ENCODE data around the gene CYB5R4.
"Not testable (repeated sequence)": the region's sequence is repeated elsewhere in the genome, so short reads cannot be mapped to it uniquely, and the experiment has no call there.

CYB5R4 gene

DNA sequence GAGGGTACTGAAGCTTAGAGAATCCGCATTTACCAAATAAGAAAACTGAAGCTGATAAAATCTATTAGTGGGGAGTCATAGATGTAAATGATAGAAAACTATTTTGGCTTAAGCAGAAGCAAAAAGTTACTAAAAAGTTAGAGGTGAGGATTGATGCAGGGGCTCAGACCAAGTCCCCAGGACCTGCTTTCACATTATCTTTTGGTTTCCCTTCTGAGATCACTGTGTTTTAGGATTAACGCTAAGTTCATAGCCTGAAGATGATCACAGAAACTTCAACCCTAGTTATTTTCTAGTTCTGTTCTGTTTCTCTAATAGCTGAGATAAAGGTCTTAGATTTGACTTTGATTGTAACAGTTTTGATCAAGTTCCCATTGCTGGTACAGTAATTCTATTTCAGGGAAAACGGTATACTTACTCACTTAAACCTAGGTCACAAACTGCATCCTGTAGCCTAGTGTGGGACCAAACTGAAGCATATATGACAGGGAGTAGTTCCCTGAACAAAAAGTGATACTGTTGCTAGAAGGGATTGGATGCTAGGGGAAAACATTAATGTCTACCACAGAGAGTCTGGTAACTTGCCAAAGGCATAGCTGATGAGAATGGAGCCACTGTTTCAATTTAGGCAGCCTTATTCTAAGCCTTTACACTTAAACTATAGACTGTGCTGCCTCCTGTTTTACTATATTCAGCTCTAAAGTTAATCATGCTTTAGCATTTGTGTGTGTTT lies 13.1 kb downstream of the CYB5R4 start:
- H3K4me1 Mint-ChIP-seq, result peaks cover 42% of the 10 kb centered on the region
- ATAC-seq (replicated peaks; ENCODE audit: extremely low read depth, poor library complexity, severe bottlenecking) (no peak), DNase-seq (ENCODE audit: low spot score in 2 of 2) (no peak)
- peaks cover 9% of the 10 kb centered on the region for H3K36me3 Mint-ChIP-seq (ENCODE audit: insufficient read depth)
- peak overlapping the region; percentile 77 for H3K27ac Mint-ChIP-seq (ENCODE audit: low read depth)
- H3K4me3 Mint-ChIP-seq, result no peak overlapping the region
- no peaks in the 10 kb centered on the region for H3K9me3 Mint-ChIP-seq
- H3K27me3 Mint-ChIP-seq, result no peaks in the 10 kb centered on the region

DNA sequence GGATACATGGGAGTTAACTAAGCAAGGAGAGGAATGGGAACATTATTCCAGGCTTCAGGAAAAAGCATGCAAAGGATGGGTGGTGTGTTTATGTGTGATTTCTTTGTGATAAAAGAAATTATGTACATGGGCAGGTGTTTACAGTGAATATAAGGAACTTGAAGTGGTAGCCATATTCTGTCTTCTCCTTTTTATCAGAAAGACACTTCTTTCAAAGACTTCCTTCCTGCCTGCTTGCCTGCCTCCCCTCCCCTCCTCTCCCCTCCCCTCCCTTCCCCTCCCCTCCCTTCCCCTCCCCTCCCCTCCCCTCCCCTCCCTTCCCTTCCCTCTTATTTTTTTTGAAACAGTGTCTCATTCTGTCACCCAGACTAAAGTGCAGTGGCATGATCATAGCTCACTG lies 14.4 kb downstream of the CYB5R4 start:
- DNase-seq (ENCODE audit: low spot score in 2 of 2) (no peak), ATAC-seq (replicated peaks; ENCODE audit: extremely low read depth, poor library complexity, severe bottlenecking) (no peak)
- peaks cover 4% of the 10 kb centered on the region for H3K36me3 Mint-ChIP-seq (ENCODE audit: insufficient read depth)
- no peak overlapping the region for H3K27ac Mint-ChIP-seq (ENCODE audit: low read depth)
- no peaks in the 10 kb centered on the region for H3K27me3 Mint-ChIP-seq
- H3K4me1 Mint-ChIP-seq, result peaks cover 47% of the 10 kb centered on the region
- H3K4me3 Mint-ChIP-seq, result no peak overlapping the region
- no peaks in the 10 kb centered on the region for H3K9me3 Mint-ChIP-seq

DNA sequence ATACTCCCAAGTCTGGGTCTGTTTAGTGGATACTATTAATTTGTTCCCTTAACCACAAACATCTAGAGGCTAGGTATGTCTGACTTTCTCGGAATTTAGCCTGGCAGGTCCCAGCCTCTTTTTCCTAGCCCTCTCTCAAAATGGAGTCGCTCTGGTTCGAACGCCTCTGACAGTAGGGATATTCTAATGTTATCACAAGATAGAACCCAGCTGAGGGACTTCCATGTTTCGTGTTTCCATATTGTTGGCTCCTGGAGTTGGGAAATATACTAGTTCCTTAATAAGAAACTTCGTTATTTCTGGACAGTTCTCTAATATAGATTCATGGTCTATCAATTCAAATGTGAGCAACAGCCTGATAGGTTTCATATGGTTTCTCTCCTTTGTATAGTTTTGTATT lies 16.4 kb downstream of the CYB5R4 start:
- Mint-ChIP-seq H3K4me3 (no peak overlapping the region), H3K27ac (ENCODE audit: low read depth) (no peak overlapping the region), H3K9me3 (no peaks in the 10 kb centered on the region), H3K4me1 (peaks cover 65% of the 10 kb centered on the region), H3K27me3 (no peaks in the 10 kb centered on the region), H3K36me3 (ENCODE audit: insufficient read depth) (peaks cover 2% of the 10 kb centered on the region)
- ATAC-seq (replicated peaks; ENCODE audit: extremely low read depth, poor library complexity, severe bottlenecking), result no peak
- DNase-seq (ENCODE audit: low spot score in 2 of 2), result no peak

DNA sequence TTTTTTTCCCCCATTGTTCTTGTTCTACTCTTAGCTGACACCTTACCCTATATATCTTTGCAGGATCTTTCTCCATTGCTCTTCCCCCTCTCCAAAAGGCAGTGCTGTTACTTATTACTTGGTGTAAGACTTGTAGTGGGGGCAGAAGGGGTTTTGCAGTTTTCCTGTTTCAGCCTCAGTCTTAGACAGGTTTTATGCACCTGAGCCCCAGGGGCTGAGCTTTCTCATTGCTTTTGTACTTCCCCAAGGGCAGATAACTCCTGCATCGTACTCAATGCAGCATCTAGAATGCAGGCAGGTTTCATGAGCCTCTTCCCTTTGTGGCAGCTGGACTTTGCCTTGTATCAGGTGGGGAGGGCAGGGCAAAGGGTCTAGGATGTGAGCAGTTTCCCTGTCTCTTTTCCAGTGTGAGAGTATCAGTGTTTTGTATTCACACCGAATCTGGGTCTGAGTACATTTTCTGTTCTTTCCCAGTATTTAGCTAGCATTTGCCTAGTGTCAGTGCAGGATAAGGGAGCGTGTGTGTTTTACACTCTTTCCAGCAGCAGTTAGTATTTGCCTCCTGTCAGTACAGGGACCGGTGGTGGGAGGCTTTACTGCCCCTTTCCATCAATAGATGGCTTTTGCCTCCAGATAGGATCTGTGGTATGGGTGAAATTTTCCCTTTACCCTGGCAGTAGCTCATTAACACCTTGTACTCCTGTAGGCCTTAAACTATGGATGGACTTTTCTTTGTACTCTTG lies 19.6 kb downstream of the CYB5R4 start:
- H3K4me1 Mint-ChIP-seq, result peaks cover 52% of the 10 kb centered on the region
- no peak overlapping the region for H3K4me3 Mint-ChIP-seq
- no peak for ATAC-seq (replicated peaks; ENCODE audit: extremely low read depth, poor library complexity, severe bottlenecking)
- no peak for DNase-seq (ENCODE audit: low spot score in 2 of 2)
- no peaks in the 10 kb centered on the region for H3K9me3 Mint-ChIP-seq
- H3K27ac Mint-ChIP-seq (ENCODE audit: low read depth), result no peak overlapping the region
- peaks cover 1% of the 10 kb centered on the region for H3K36me3 Mint-ChIP-seq (ENCODE audit: insufficient read depth)
- no peaks in the 10 kb centered on the region for H3K27me3 Mint-ChIP-seq

DNA sequence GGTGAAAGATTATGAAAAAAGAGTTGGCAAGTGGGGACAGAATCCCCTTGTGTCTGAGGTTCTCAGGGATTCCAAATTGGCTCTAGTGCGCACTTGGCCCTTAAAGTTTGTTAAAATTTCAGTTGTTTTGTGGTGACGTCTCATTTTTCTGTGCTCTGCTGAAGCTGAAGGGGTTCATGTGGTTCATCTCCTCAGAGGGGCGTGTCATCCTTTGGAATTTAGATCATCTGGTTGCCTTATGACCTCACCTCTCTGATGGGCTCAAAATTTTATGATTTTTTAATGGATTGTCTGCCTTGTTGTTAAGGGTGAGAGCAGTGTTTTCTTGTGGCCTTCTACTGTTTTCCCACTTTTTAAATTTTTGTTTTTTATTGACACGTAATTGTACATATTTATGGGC lies 20.3 kb downstream of the CYB5R4 start:
- H3K36me3 Mint-ChIP-seq (ENCODE audit: insufficient read depth), result peaks cover 1% of the 10 kb centered on the region
- no peak overlapping the region for H3K27ac Mint-ChIP-seq (ENCODE audit: low read depth)
- no peaks in the 10 kb centered on the region for H3K27me3 Mint-ChIP-seq
- no peak for DNase-seq (ENCODE audit: low spot score in 2 of 2)
- H3K4me1 Mint-ChIP-seq, result peaks cover 52% of the 10 kb centered on the region
- ATAC-seq (replicated peaks; ENCODE audit: extremely low read depth, poor library complexity, severe bottlenecking), result no peak
- H3K4me3 Mint-ChIP-seq, result no peak overlapping the region
- no peaks in the 10 kb centered on the region for H3K9me3 Mint-ChIP-seq

DNA sequence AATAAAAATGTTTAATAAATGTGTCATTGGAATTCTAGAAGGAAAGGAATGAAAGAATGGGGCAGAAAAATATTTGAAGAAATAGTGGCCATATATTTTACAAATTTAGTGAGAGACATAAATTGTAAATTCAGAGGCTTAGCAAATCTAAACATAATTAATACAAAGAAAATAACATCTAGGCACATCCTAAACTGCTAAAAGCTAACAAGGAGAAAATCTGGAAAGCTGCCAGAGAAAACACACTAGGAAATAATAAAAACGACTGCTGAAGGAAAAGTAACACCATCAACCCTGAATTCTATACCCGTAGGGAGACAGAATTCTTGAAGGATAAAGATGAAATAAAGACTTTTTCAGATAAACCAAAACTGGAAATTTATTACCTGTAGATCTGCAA lies 23.8 kb downstream of the CYB5R4 start:
- Mint-ChIP-seq H3K4me1 (peaks cover 41% of the 10 kb centered on the region), H3K27ac (ENCODE audit: low read depth) (peak overlapping the region; percentile 57)
- DNase-seq (ENCODE audit: low spot score in 2 of 2), result no peak

DNA sequence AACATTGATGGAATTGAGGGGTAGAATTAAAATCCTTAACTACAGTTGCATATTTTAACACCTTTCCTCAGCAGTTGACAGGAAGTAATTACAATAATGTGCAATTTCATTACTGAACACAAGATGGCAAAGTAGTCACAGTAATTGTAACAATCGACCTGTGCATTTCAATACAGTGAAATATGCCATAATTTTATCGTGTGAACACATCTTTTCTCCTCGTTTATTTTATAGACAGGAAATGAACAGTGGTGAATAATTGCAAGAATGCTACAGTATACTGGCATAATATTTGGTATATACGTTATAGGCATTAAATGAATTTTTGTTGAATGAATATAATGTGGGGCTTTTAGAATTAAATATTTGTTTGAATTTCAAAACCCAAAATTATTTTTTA lies 25.0 kb downstream of the CYB5R4 start:
- Mint-ChIP-seq H3K9me3 (no peaks in the 10 kb centered on the region), H3K27ac (ENCODE audit: low read depth) (no peak overlapping the region), H3K27me3 (no peaks in the 10 kb centered on the region), H3K36me3 (ENCODE audit: insufficient read depth) (peaks cover 1% of the 10 kb centered on the region), H3K4me1 (peaks cover 38% of the 10 kb centered on the region), H3K4me3 (no peak overlapping the region)
- DNase-seq (ENCODE audit: low spot score in 2 of 2) (no peak), ATAC-seq (replicated peaks; ENCODE audit: extremely low read depth, poor library complexity, severe bottlenecking) (no peak)

More for the DNA sequence above, 23.8 kb downstream of the CYB5R4 start:
- ATAC-seq (replicated peaks; ENCODE audit: extremely low read depth, poor library complexity, severe bottlenecking), result no peak
- H3K4me3 Mint-ChIP-seq, result no peak overlapping the region
- H3K27me3 Mint-ChIP-seq, result no peaks in the 10 kb centered on the region
- H3K36me3 Mint-ChIP-seq (ENCODE audit: insufficient read depth), result peaks cover 1% of the 10 kb centered on the region
- no peaks in the 10 kb centered on the region for H3K9me3 Mint-ChIP-seq

DNA sequence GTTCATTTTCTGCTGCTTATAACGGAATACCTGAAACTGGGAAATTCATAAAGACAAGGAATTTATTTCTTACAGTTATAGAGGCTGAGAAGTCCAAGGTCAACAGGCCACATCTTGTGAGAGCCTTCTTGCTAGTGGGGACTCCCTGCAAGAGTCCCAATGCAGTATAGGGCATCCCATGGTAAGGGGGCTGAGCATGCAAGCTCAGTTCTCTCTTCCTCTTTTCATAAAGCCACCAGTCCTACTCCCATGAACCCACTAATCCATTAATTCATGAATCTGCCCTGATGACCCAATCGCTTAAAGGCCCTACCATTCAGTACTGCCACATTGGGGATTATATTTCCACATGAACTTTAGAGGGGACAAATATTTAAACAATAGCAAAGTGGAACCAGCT lies 26.5 kb downstream of the CYB5R4 start:
- no peaks in the 10 kb centered on the region for H3K9me3 Mint-ChIP-seq
- peaks cover 33% of the 10 kb centered on the region for H3K4me1 Mint-ChIP-seq
- H3K27me3 Mint-ChIP-seq, result no peaks in the 10 kb centered on the region
- no peak overlapping the region for H3K4me3 Mint-ChIP-seq
- H3K27ac Mint-ChIP-seq (ENCODE audit: low read depth), result no peak overlapping the region
- peaks cover 3% of the 10 kb centered on the region for H3K36me3 Mint-ChIP-seq (ENCODE audit: insufficient read depth)
- ATAC-seq (replicated peaks; ENCODE audit: extremely low read depth, poor library complexity, severe bottlenecking), result no peak
- no peak for DNase-seq (ENCODE audit: low spot score in 2 of 2)

DNA sequence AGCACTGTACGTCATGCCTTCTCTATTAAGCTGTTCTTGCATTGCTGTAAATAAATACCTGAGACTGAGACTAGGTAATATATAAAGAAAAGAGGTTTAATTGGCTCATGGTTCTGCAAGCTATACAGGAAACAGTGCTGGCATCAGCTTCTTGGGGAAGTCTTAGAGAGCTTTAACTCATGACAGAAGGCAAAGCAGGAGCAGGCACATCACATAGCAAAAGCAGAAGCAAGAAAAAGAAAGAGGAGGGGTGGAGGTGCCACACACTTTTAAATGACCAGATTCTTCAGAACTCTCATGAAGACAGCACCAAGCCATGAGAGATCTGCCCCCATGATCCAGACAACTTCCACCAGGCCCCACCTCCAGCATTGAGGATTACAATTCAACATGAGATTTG lies 30.1 kb downstream of the CYB5R4 start:
- no peaks in the 10 kb centered on the region for H3K9me3 Mint-ChIP-seq

DNA sequence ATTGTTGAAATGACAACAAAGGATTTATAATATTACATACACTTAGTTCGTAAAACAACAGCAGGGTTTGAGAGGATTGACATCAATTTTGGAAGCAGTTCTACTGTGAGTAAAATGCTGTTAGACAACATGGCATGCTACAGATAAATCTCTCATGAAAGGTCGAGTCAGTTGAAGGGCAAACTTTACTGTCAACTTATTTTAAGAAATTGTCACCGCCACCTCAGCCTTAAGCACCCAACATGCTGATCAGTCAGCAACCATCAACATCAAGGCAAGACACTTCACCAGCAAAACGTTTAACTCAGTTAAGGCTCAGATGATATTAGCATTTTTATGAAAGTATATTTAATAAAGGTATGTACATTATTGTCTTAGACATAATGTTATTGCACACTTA lies 31.0 kb downstream of the CYB5R4 start:
- H3K4me3 Mint-ChIP-seq, result no peak overlapping the region
- H3K4me1 Mint-ChIP-seq, result peaks cover 38% of the 10 kb centered on the region
- ATAC-seq (replicated peaks; ENCODE audit: extremely low read depth, poor library complexity, severe bottlenecking) (no peak), DNase-seq (ENCODE audit: low spot score in 2 of 2) (no peak)
- no peaks in the 10 kb centered on the region for H3K9me3 Mint-ChIP-seq
- H3K27ac Mint-ChIP-seq (ENCODE audit: low read depth), result no peak overlapping the region
- no peaks in the 10 kb centered on the region for H3K27me3 Mint-ChIP-seq
- peaks cover 6% of the 10 kb centered on the region for H3K36me3 Mint-ChIP-seq (ENCODE audit: insufficient read depth)

More for the DNA sequence above, 30.1 kb downstream of the CYB5R4 start:
- ATAC-seq (replicated peaks; ENCODE audit: extremely low read depth, poor library complexity, severe bottlenecking), result no peak
- Mint-ChIP-seq H3K4me1 (peaks cover 33% of the 10 kb centered on the region), H3K4me3 (no peak overlapping the region), H3K27ac (ENCODE audit: low read depth) (no peak overlapping the region), H3K36me3 (ENCODE audit: insufficient read depth) (peaks cover 3% of the 10 kb centered on the region), H3K27me3 (no peaks in the 10 kb centered on the region)
- no peak for DNase-seq (ENCODE audit: low spot score in 2 of 2)

DNA sequence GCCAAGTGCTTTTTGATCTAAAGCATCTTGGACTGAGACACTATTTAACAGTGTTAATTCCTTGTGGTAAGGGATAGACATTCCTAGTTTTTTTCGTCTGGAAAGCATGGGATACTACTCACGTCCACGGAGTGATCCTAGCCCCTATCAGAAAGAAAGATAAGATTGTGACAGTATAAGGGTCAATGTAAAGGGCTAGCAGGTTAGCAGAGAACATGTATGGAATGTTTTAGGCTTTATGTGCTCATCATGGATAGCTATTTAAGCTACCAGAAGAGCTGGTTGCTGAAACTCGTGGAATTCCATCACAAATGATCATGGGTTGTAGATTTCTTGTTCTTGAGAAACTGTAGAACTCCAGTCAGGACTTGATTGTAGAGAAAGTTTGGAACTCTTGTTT lies 32.1 kb downstream of the CYB5R4 start:
- no peak overlapping the region for H3K4me3 Mint-ChIP-seq
- no peak for ATAC-seq (replicated peaks; ENCODE audit: extremely low read depth, poor library complexity, severe bottlenecking)
- H3K36me3 Mint-ChIP-seq (ENCODE audit: insufficient read depth), result peaks cover 6% of the 10 kb centered on the region
- peaks cover 46% of the 10 kb centered on the region for H3K4me1 Mint-ChIP-seq
- peak overlapping the region; percentile 33 for H3K27ac Mint-ChIP-seq (ENCODE audit: low read depth)
- H3K27me3 Mint-ChIP-seq, result no peaks in the 10 kb centered on the region
- H3K9me3 Mint-ChIP-seq, result no peaks in the 10 kb centered on the region
- DNase-seq (ENCODE audit: low spot score in 2 of 2), result no peak

DNA sequence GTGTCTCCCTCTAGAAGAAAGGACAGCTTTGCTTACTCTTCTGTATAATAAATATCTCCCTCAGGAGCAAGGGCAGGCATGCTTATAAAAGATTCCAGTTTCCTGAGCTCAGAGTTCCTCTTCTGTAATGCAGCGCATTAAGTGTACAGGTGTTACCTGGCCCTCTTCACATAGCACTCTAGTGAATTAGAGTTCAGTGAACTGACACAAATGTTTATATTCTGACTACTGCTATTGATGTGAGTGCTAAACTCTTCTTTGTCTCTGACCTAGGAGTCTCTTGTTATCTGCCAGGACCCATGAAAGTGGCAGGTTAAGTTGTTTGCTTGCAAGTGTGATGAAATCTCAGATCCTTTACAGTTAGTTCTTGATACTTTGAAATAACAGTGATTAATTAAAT lies 33.5 kb downstream of the CYB5R4 start:
- ATAC-seq (replicated peaks; ENCODE audit: extremely low read depth, poor library complexity, severe bottlenecking) (no peak), DNase-seq (ENCODE audit: low spot score in 2 of 2) (no peak)
- H3K9me3 Mint-ChIP-seq, result no peaks in the 10 kb centered on the region
- H3K27me3 Mint-ChIP-seq, result no peaks in the 10 kb centered on the region
- no peak overlapping the region for H3K4me3 Mint-ChIP-seq
- peaks cover 46% of the 10 kb centered on the region for H3K4me1 Mint-ChIP-seq
- H3K36me3 Mint-ChIP-seq (ENCODE audit: insufficient read depth), result peaks cover 6% of the 10 kb centered on the region
- H3K27ac Mint-ChIP-seq (ENCODE audit: low read depth), result no peak overlapping the region

DNA sequence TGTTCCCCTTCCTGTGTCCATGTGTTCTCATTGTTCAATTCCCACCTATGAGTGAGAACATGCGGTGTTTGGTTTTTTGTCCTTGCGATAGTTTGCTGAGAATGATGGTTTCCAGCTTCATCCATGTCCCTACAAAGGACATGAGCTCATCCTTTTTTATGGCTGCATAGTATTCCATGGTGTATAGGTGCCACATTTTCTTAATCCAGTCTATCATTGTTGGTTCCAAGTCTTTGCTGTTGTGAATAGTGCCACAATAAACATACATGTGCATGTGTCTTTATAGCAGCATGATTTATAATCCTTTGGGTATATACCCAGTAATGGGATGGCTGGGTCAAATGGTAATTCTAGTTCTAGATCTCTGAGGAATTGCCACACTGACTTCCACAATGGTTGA lies 37.6 kb downstream of the CYB5R4 start:
- not testable (repeated sequence) for DNase-seq (ENCODE audit: low spot score in 2 of 2); H3K27me3 Mint-ChIP-seq; H3K36me3 Mint-ChIP-seq (ENCODE audit: insufficient read depth); H3K4me3 Mint-ChIP-seq; ATAC-seq (replicated peaks; ENCODE audit: extremely low read depth, poor library complexity, severe bottlenecking); H3K9me3 Mint-ChIP-seq; H3K27ac Mint-ChIP-seq (ENCODE audit: low read depth)
- H3K4me1 Mint-ChIP-seq, result peaks cover 51% of the 10 kb centered on the region
